H9 (cell line): ENCODE results near the gene ANKRD16. TPM values are rescaled to one million over a fixed set of nuclear protein-coding genes. Genes with fewer than 3 reads are reported as not detected.

Experiments used
- DNase-seq: peaks from one replicate; pipeline ENCODE4 v3.0.0-alpha.2; 2017
- H2AFZ ChIP-seq: one replicate; pipeline ENCODE4 v1.6.1; 2013; ENCODE audit warnings: mild to moderate bottlenecking, low read length, control low read depth, moderate library complexity
- H2AK5ac ChIP-seq: 2 replicates; pipeline ENCODE4 v1.6.1; 2013; ENCODE audit warnings: low read length, control low read depth, mixed read lengths; ENCODE audit not compliant: insufficient read length
- H2BK120ac ChIP-seq: one replicate; pipeline ENCODE4 v1.6.1; 2013; ENCODE audit warnings: low read depth, mild to moderate bottlenecking, low read length, control low read depth, inconsistent platforms; ENCODE audit not compliant: poor library complexity, severe bottlenecking
- H2BK12ac ChIP-seq: 2 replicates; pipeline ENCODE4 v1.6.1; 2013; ENCODE audit warnings: low read length, control low read depth, mixed read lengths, low read depth; ENCODE audit not compliant: insufficient read length
- H2BK15ac ChIP-seq: 2 replicates; pipeline ENCODE4 v1.6.1; 2013; ENCODE audit warnings: low read depth, low read length, control low read depth
- H2BK20ac ChIP-seq: one replicate; pipeline ENCODE4 v1.6.1; 2013; ENCODE audit warnings: low read depth, mild to moderate bottlenecking, low read length, control low read depth, inconsistent platforms; ENCODE audit not compliant: poor library complexity, severe bottlenecking
- H2BK5ac ChIP-seq: 2 replicates; pipeline ENCODE4 v1.6.1; 2013; ENCODE audit warnings: low read length, control low read depth, mixed read lengths; ENCODE audit not compliant: insufficient read length
- H3K14ac ChIP-seq: 2 replicates; pipeline ENCODE4 v1.6.1; 2013; ENCODE audit warnings: low read length, control low read depth; ENCODE audit not compliant: insufficient read depth
- H3K18ac ChIP-seq: 2 replicates; pipeline ENCODE4 v1.6.1; 2013; ENCODE audit warnings: low read depth, mild to moderate bottlenecking, mixed read lengths, low read length, control low read depth; ENCODE audit not compliant: insufficient read length
- H3K23ac ChIP-seq: 2 replicates; pipeline ENCODE4 v1.6.1; 2013; ENCODE audit warnings: low read length, control low read depth, mixed read lengths, low read depth; ENCODE audit not compliant: insufficient read length
- H3K23me2 ChIP-seq: 2 replicates; pipeline ENCODE4 v1.6.1; 2013; ENCODE audit warnings: low read depth, mild to moderate bottlenecking, mixed read lengths, low read length, control low read depth; ENCODE audit not compliant: insufficient read length, poor library complexity, severe bottlenecking
- H3K27ac ChIP-seq: 2 replicates; pipeline ENCODE4 v1.5.1; 2013; ENCODE audit warnings: low read length, control low read depth, mixed read lengths, low read depth; ENCODE audit not compliant: insufficient read length
- H3K27me3 ChIP-seq: 2 replicates; pipeline ENCODE4 v1.6.1; 2013; ENCODE audit warnings: low read length, control low read depth, inconsistent platforms; ENCODE audit not compliant: insufficient read depth
- H3K4ac ChIP-seq: 2 replicates; pipeline ENCODE4 v1.6.1; 2013; ENCODE audit warnings: low read depth, mild to moderate bottlenecking, control low read depth, inconsistent platforms, low read length, moderate library complexity
- H3K4me1 ChIP-seq: 2 replicates; pipeline ENCODE4 v1.6.1; 2013; ENCODE audit warnings: low read length, control low read depth, inconsistent platforms; ENCODE audit not compliant: insufficient read depth
- H3K4me2 ChIP-seq: 2 replicates; pipeline ENCODE4 v1.6.1; 2013; ENCODE audit warnings: low read length, control low read depth, mixed read lengths; ENCODE audit not compliant: insufficient read length, insufficient read depth
- H3K56ac ChIP-seq: 2 replicates; pipeline ENCODE4 v1.6.1; 2013; ENCODE audit warnings: low read depth, mild to moderate bottlenecking, mixed read lengths, low read length, control low read depth; ENCODE audit not compliant: insufficient read length
- H3K79me1 ChIP-seq: 2 replicates; pipeline ENCODE4 v1.6.1; 2013; ENCODE audit warnings: low read depth, mild to moderate bottlenecking, moderate library complexity, low read length, control low read depth, inconsistent platforms; ENCODE audit not compliant: insufficient read depth, poor library complexity, severe bottlenecking
- H3K79me2 ChIP-seq: 2 replicates; pipeline ENCODE4 v1.6.1; 2013; ENCODE audit warnings: low read length, control low read depth, inconsistent platforms; ENCODE audit not compliant: insufficient read depth
- H3K9ac ChIP-seq: 2 replicates; pipeline ENCODE4 v1.6.1; 2013; ENCODE audit warnings: low read length, control low read depth, mixed read lengths; ENCODE audit not compliant: insufficient read length; ENCODE audit errors: extremely low read depth
- H3K9me3 ChIP-seq: one replicate; pipeline ENCODE4 v1.6.1; 2013; ENCODE audit warnings: low read depth, low read length, inconsistent platforms; ENCODE audit not compliant: control insufficient read depth
- H3T11ph ChIP-seq: one replicate; pipeline ENCODE4 v1.6.1; 2013; ENCODE audit warnings: mild to moderate bottlenecking, low read length, control low read depth, inconsistent platforms
- H4K20me1 ChIP-seq: one replicate; pipeline ENCODE4 v1.6.1; 2013; ENCODE audit not compliant: control insufficient read depth, insufficient read length, insufficient read depth
- H4K5ac ChIP-seq: 2 replicates; pipeline ENCODE4 v1.6.1; 2013; ENCODE audit warnings: low read depth, mild to moderate bottlenecking, mixed read lengths, low read length, control low read depth; ENCODE audit not compliant: insufficient read length
- H4K8ac ChIP-seq: replicated peaks from 2 replicates; pipeline ENCODE4 v1.6.1; 2013; ENCODE audit warnings: low read length, control low read depth, mixed read lengths, low read depth; ENCODE audit not compliant: insufficient read length
- H4K91ac ChIP-seq: 2 replicates; pipeline ENCODE4 v1.6.1; 2013; ENCODE audit warnings: low read depth, mild to moderate bottlenecking, moderate library complexity, mixed read lengths, low read length, control low read depth; ENCODE audit not compliant: insufficient read length
- H3K27ac Mint-ChIP-seq, 3 experiments: 2 replicates in 2 of 3; 3 replicates in 1 of 3; pipeline ENCODE4 v1.8.0; 2020 to 2021; ENCODE audit warnings: mixed read lengths in 3 of 3, mild to moderate bottlenecking in 1 of 3, moderate library complexity in 1 of 3
- H3K27me3 Mint-ChIP-seq: 2 replicates; pipeline ENCODE4 v1.8.0; 2021; ENCODE audit warnings: low read depth, mild to moderate bottlenecking, moderate library complexity, mixed read lengths
- H3K36me3 Mint-ChIP-seq, 3 experiments: 2 replicates in 2 of 3; 3 replicates in 1 of 3; pipeline ENCODE4 v1.8.0; 2020 to 2021; ENCODE audit warnings: low read depth in 3 of 3, mixed read lengths in 3 of 3; ENCODE audit not compliant: insufficient read depth in 1 of 3
- H3K4me1 Mint-ChIP-seq, 2 experiments: 2 replicates each; pipeline ENCODE4 v1.8.0; 2020; ENCODE audit warnings: mixed read lengths in 2 of 2
- H3K4me3 Mint-ChIP-seq, 2 experiments: 2 replicates in 1 of 2; 3 replicates in 1 of 2; pipeline ENCODE4 v1.8.0; 2020 to 2021; ENCODE audit warnings: mild to moderate bottlenecking in 2 of 2, mixed read lengths in 2 of 2, moderate library complexity in 1 of 2
- H3K9me3 Mint-ChIP-seq, 2 experiments: 2 replicates in 1 of 2; 3 replicates in 1 of 2; pipeline ENCODE4 v1.8.0; 2020; ENCODE audit warnings: mild to moderate bottlenecking in 2 of 2, mixed read lengths in 2 of 2, moderate library complexity in 1 of 2
- WGBS: extraction: QIAGEN DNeasy Blood & Tissue Kit; methylation state at CpG from one replicate; pipeline ENCODE4 v1.1.7; 2013; ENCODE audit warnings: missing lambda C conversion rate, low lambda C conversion rate, mixed read lengths; ENCODE audit not compliant: insufficient read length; ENCODE audit errors: extremely low coverage; 5-methylcytosine and 5-hydroxymethylcytosine counted together
- total RNA-seq: library from RNA; stranded (reverse); gene quantifications from 2 replicates; pipeline ENCODE4 v1.2.1, GENCODE V29; 2021
- TF ChIP-seq, protein P1 (sequence below): fragments of 200-600 bp; sonication (generic); conservative IDR thresholded peaks from 3 replicates; pipeline ENCODE4 v1.8.0; 2021; ENCODE audit warnings: antibody characterized with exemption, mild to moderate bottlenecking

ANKRD16 gene
- total RNA-seq, 1 experiment from 2014 or later, result 11.4 TPM

DNA sequence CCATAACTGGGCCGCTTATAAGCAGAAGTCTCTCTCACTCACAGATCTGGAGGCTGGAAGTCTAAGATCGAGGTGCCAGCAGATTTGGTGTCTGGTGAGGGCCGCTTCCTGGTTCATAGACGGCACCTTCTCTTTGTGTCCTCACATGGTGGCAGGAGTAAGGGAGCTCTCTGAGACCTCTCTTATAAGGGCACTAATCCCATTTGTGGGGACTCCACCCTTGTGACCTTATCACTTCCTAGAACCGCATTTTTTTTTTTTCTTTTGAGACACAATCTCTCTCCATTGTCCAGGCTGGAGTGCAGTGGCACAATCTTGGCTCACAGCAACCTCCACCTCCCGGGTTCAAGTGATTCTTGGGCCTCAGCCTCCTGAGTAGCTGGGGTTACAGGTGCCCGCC lies 8.5 kb upstream of the ANKRD16 start:
- Mint-ChIP-seq H3K27ac (no peak overlapping the region), H3K36me3 (peaks cover 29 to 44% (median 42%) of the 10 kb centered on the region in 3 experiments; a peak in 6 of 7 replicates), H3K27me3 (no peaks in the 10 kb centered on the region), H3K4me3 (no peak overlapping the region), H3K9me3 (no peaks in the 10 kb centered on the region), H3K4me1 (peaks cover 11 to 15% of the 10 kb centered on the region in 2 experiments)
- Histone ChIP-seq H3K14ac (no peak overlapping the region), H4K20me1 (no peaks in the 10 kb centered on the region), H4K8ac (no peak overlapping the region), H2BK12ac (no peak overlapping the region), H2BK20ac (no peak overlapping the region), H3K18ac (no peak overlapping the region), H3K4me2 (no peak overlapping the region), H2BK120ac (no peak overlapping the region), H3K56ac (no peak overlapping the region), H2AK5ac (no peak overlapping the region), H2AFZ (no peak overlapping the region), H2BK15ac (no peak overlapping the region), H3K9me3 (no peaks in the 10 kb centered on the region), H4K5ac (no peak overlapping the region), H3K23ac (no peak overlapping the region), H3T11ph (no peak overlapping the region), H3K27me3 (no peaks in the 10 kb centered on the region), H3K4ac (no peak overlapping the region), H3K79me1 (no peaks in the 10 kb centered on the region), H4K91ac (no peak overlapping the region), H3K9ac (no peak overlapping the region), H3K27ac (no peak overlapping the region), H3K79me2 (peaks cover 5% of the 10 kb centered on the region; the same call in 1 of the 2 replicates), H3K4me1 (no peaks in the 10 kb centered on the region), H3K23me2 (no peaks in the 10 kb centered on the region), H2BK5ac (no peak overlapping the region)
- TF ChIP-seq, protein P1, sequence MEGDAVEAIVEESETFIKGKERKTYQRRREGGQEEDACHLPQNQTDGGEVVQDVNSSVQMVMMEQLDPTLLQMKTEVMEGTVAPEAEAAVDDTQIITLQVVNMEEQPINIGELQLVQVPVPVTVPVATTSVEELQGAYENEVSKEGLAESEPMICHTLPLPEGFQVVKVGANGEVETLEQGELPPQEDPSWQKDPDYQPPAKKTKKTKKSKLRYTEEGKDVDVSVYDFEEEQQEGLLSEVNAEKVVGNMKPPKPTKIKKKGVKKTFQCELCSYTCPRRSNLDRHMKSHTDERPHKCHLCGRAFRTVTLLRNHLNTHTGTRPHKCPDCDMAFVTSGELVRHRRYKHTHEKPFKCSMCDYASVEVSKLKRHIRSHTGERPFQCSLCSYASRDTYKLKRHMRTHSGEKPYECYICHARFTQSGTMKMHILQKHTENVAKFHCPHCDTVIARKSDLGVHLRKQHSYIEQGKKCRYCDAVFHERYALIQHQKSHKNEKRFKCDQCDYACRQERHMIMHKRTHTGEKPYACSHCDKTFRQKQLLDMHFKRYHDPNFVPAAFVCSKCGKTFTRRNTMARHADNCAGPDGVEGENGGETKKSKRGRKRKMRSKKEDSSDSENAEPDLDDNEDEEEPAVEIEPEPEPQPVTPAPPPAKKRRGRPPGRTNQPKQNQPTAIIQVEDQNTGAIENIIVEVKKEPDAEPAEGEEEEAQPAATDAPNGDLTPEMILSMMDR, result no peak
- WGBS, result no CpG with 5 or more reads among the region's 7 CpGs
- DNase-seq, result no peak
